HUES64 (cell line): ENCODE data around the gene PDZD7.

Source experiments
- H3K27ac ChIP-seq: 2 replicates; pipeline ENCODE4 v1.7.0; 2013; ENCODE audit warnings: low read depth, low read length, inconsistent platforms
- H3K27me3 ChIP-seq: 2 replicates; pipeline ENCODE4 v1.6.1; 2013; ENCODE audit warnings: mild to moderate bottlenecking, low read length; ENCODE audit not compliant: insufficient read depth
- H3K36me3 ChIP-seq: 2 replicates; pipeline ENCODE4 v1.6.1; 2013; ENCODE audit warnings: mild to moderate bottlenecking, low read length; ENCODE audit not compliant: insufficient read depth
- H3K4me1 ChIP-seq: 2 replicates; pipeline ENCODE4 v1.6.1; 2013; ENCODE audit warnings: mild to moderate bottlenecking, low read length, moderate library complexity; ENCODE audit not compliant: insufficient read depth
- H3K4me3 ChIP-seq: 2 replicates; pipeline ENCODE4 v1.5.1; 2013; ENCODE audit warnings: mild to moderate bottlenecking, low read length, moderate library complexity
- H3K9ac ChIP-seq: 2 replicates; pipeline ENCODE4 v1.6.1; 2013; ENCODE audit warnings: mild to moderate bottlenecking, low read depth, low read length
- H3K9me3 ChIP-seq: 2 replicates; pipeline ENCODE4 v1.6.1; 2013; ENCODE audit warnings: low read depth, low read length; ENCODE audit not compliant: insufficient read depth
- WGBS: fragments of 150-250, 120-280 bp; methylation state at CpG from one replicate; pipeline ENCODE4 v1.1.7; 2013; ENCODE audit warnings: missing lambda C conversion rate; 5-methylcytosine and 5-hydroxymethylcytosine counted together

PDZD7 gene

GRCh38 chr10:101006593-101007098, 24.3 kb downstream of the PDZD7 start:
- H3K9me3 ChIP-seq: no peaks in the 10 kb centered on the region
- WGBS: 94% methylated on average over 33 of the region's 33 CpGs
- H3K27ac ChIP-seq: no peak overlapping the region
- peaks cover 49% of the 10 kb centered on the region for H3K36me3 ChIP-seq
- no peaks in the 10 kb centered on the region for H3K4me1 ChIP-seq
- no peaks in the 10 kb centered on the region for H3K27me3 ChIP-seq
- no peak overlapping the region for H3K4me3 ChIP-seq
- no peak overlapping the region for H3K9ac ChIP-seq

- Histone ChIP-seq H3K4me3 (no peak overlapping the region), H3K36me3 (peaks cover 49% of the 10 kb centered on the region), H3K9ac (no peak overlapping the region), H3K27me3 (no peaks in the 10 kb centered on the region), H3K9me3 (no peaks in the 10 kb centered on the region), H3K27ac (no peak overlapping the region), H3K4me1 (peaks cover 5% of the 10 kb centered on the region; the same call in 1 of the 2 replicates)
- WGBS: 94% methylated on average over 3 of the region's 4 CpGs
Measured at GRCh38 chr10:101005869-101006567, 24.9 kb downstream of the PDZD7 start.

- Histone ChIP-seq H3K9me3 (no peaks in the 10 kb centered on the region), H3K4me3 (no peak overlapping the region), H3K4me1 (peaks cover 6% of the 10 kb centered on the region; the same call in 1 of the 2 replicates), H3K9ac (no peak overlapping the region), H3K36me3 (peaks cover 49% of the 10 kb centered on the region), H3K27me3 (no peaks in the 10 kb centered on the region), H3K27ac (no peak overlapping the region)
- WGBS: 96% methylated on average over 23 of the region's 23 CpGs
Measured at GRCh38 chr10:101005361-101005760, 25.6 kb downstream of the PDZD7 start.

GRCh38 chr10:101003639-101004206, 27.2 kb downstream of the PDZD7 start:
- Histone ChIP-seq H3K9me3 (no peaks in the 10 kb centered on the region), H3K27me3 (no peaks in the 10 kb centered on the region), H3K36me3 (peaks cover 49% of the 10 kb centered on the region), H3K9ac (no peak overlapping the region), H3K4me1 (peaks cover 9% of the 10 kb centered on the region; the same call in 1 of the 2 replicates), H3K4me3 (no peak overlapping the region), H3K27ac (no peak overlapping the region)
- 96% methylated on average over 18 of the region's 18 CpGs for WGBS

GRCh38 chr10:101002456-101002855, 28.5 kb downstream of the PDZD7 start:
- no peaks in the 10 kb centered on the region for H3K27me3 ChIP-seq
- H3K27ac ChIP-seq: no peak overlapping the region
- no peaks in the 10 kb centered on the region for H3K9me3 ChIP-seq
- 90% methylated on average over 11 of the region's 11 CpGs for WGBS
- H3K4me3 ChIP-seq: no peak overlapping the region
- no peak overlapping the region for H3K9ac ChIP-seq
- H3K4me1 ChIP-seq: peaks cover 12% of the 10 kb centered on the region; the same call in 1 of the 2 replicates
- H3K36me3 ChIP-seq: peaks cover 49% of the 10 kb centered on the region

- WGBS: 90% methylated on average over 5 of the region's 5 CpGs
- Histone ChIP-seq H3K27me3 (no peaks in the 10 kb centered on the region), H3K36me3 (peaks cover 41% of the 10 kb centered on the region), H3K27ac (no peak overlapping the region), H3K4me1 (peaks cover 13% of the 10 kb centered on the region), H3K4me3 (peak overlapping the region; percentile 86; the same call in 1 of the 2 replicates), H3K9me3 (no peaks in the 10 kb centered on the region), H3K9ac (peak overlapping the region; percentile 11; the same call in 1 of the 2 replicates)
Measured at GRCh38 chr10:101001659-101002035, 29.3 kb downstream of the PDZD7 start.

GRCh38 chr10:101000915-101001658, 29.8 kb downstream of the PDZD7 start:
- H3K4me3 ChIP-seq: peak overlapping the region; percentile 86
- H3K4me1 ChIP-seq: peaks cover 19% of the 10 kb centered on the region
- H3K27me3 ChIP-seq: no peaks in the 10 kb centered on the region
- H3K27ac ChIP-seq: peak overlapping the region; percentile 57; the same call in 1 of the 2 replicates
- H3K9ac ChIP-seq: peak overlapping the region; percentile 96; the same call in 1 of the 2 replicates
- peaks cover 35% of the 10 kb centered on the region for H3K36me3 ChIP-seq
- H3K9me3 ChIP-seq: no peaks in the 10 kb centered on the region
- WGBS: 75% methylated on average over 12 of the region's 12 CpGs

- H3K4me3 ChIP-seq: peak overlapping the region; percentile 86
- 10% methylated on average over 13 of the region's 19 CpGs for WGBS
- H3K9ac ChIP-seq: peak overlapping the region; percentile 96
Measured at GRCh38 chr10:101000127-101000914, 30.6 kb downstream of the PDZD7 start.

GRCh38 chr10:100999742-101000126, 31.2 kb downstream of the PDZD7 start, which contains the start of gene LZTS2:
Gene LZTS2, plus strand, starts transcription at chr10:100999808. Its CDS starts 2,731 bp downstream, at chr10:101002539.
- Histone ChIP-seq H3K9me3 (no peaks in the 10 kb centered on the region), H3K36me3 (peaks cover 26% of the 10 kb centered on the region), H3K27me3 (no peaks in the 10 kb centered on the region), H3K4me1 (peaks cover 21% of the 10 kb centered on the region), H3K27ac (peak within 1 kb of the TSS; percentile 90), H3K9ac (peak within 1 kb of the TSS; percentile 96), H3K4me3 (peak within 1 kb of the TSS; percentile 86)
- WGBS: under 1% methylated on average over 41 of the region's 44 CpGs

More at GRCh38 chr10:101000127-101000914, 30.6 kb downstream of the PDZD7 start:
- Histone ChIP-seq H3K27ac (peak overlapping the region; percentile 57), H3K27me3 (no peaks in the 10 kb centered on the region), H3K36me3 (peaks cover 27% of the 10 kb centered on the region), H3K4me1 (peaks cover 21% of the 10 kb centered on the region), H3K9me3 (no peaks in the 10 kb centered on the region)

GRCh38 chr10:100998991-100999741, 31.8 kb downstream of the PDZD7 start:
- 2% methylated on average over 83 of the region's 83 CpGs for WGBS
- Histone ChIP-seq H3K4me1 (peaks cover 21% of the 10 kb centered on the region), H3K9ac (peak overlapping the region; percentile 96), H3K9me3 (no peaks in the 10 kb centered on the region), H3K4me3 (peak overlapping the region; percentile 86), H3K36me3 (peaks cover 26% of the 10 kb centered on the region), H3K27me3 (no peaks in the 10 kb centered on the region), H3K27ac (peak overlapping the region; percentile 90)
